HG03565 (cell line): Measurements from ENCODE around the gene MYL9.

Experiments used
- ATAC-seq: cut with Tn5 transposase; IDR thresholded peaks from one replicate; pipeline ENCODE4 v1.9.1; 2021; ENCODE audit warnings: mild to moderate bottlenecking, moderate library complexity; ENCODE audit not compliant: unreplicated experiment

Gene MYL9

GRCh38 chr20:36578356-36579041, 37.2 kb downstream of the MYL9 start:
- ATAC-seq, result no peak

- no peak for ATAC-seq
Measured at GRCh38 chr20:36579996-36580545, 38.8 kb downstream of the MYL9 start.

- no peak for ATAC-seq
Measured at GRCh38 chr20:36582322-36582721, 41.0 kb downstream of the MYL9 start.

- no peak for ATAC-seq
Measured at GRCh38 chr20:36582821-36583220, 41.5 kb downstream of the MYL9 start.

- no peak for ATAC-seq
Measured at GRCh38 chr20:36584018-36584481, 42.7 kb downstream of the MYL9 start.

GRCh38 chr20:36585410-36586125, 44.2 kb downstream of the MYL9 start:
- no peak for ATAC-seq

- no peak for ATAC-seq
Measured at GRCh38 chr20:36587388-36588070, 46.2 kb downstream of the MYL9 start.

GRCh38 chr20:36591281-36591680, 50.0 kb downstream of the MYL9 start:
- ATAC-seq, result no peak

GRCh38 chr20:36591854-36592641, 50.7 kb downstream of the MYL9 start:
- ATAC-seq, result no peak

GRCh38 chr20:36593347-36593929, 52.1 kb downstream of the MYL9 start:
- no peak for ATAC-seq

- no peak for ATAC-seq
Measured at GRCh38 chr20:36599912-36600345, 58.6 kb downstream of the MYL9 start.
